Endothelial cell of umbilical vein (primary cell): ENCODE measurements around the gene GMPR2. TPM values are rescaled to one million over a fixed set of nuclear protein-coding genes. Genes with fewer than 3 reads are reported as not detected.

Source experiments
- BruUV-seq: library from RNA; stranded (reverse); fragments of 400-500 nt; replicated peaks from 2 replicates; lab custom pipeline; 2021; lab: Mats Ljungman, UMichigan
- CTCF ChIA-PET: fragments of 300-600, 350-600 bp; sonication (Branson Sonifier 250); formaldehyde crosslinking; loops from one replicate; lab custom pipeline; 2021; ENCODE audit warnings: antibody characterized with exemption, inconsistent platforms; lab: Charles Lee
- POLR2A ChIA-PET: fragments of 300-600, 350-600 bp; sonication (Branson Sonifier 250); formaldehyde crosslinking; loops from one replicate; lab custom pipeline; 2021; ENCODE audit warnings: antibody characterized with exemption, inconsistent platforms; lab: Charles Lee
- DNase-seq: peaks from one replicate; pipeline ENCODE4 v3.0.0-alpha.2; 2011; ENCODE audit warnings: low read depth, low spot score
- FAIRE-seq: peaks from 2 replicates; lab custom pipeline; 2011; peaks lifted over from hg19 to GRCh38; lab: Jason Lieb, UNC
- H2AFZ ChIP-seq: 2 replicates; pipeline ENCODE4 v1.6.0; 2012; ENCODE audit warnings: low read depth, low read length, control low read depth, inconsistent platforms
- H3K27ac ChIP-seq: 2 replicates; pipeline ENCODE4 v1.5.1; 2011; ENCODE audit warnings: low read depth, mild to moderate bottlenecking, control low read depth, low read length, moderate library complexity; ENCODE audit not compliant: insufficient read depth
- H3K27me3 ChIP-seq, 2 experiments: 2 replicates each; pipeline versions ENCODE4 v1.6.0 to v1.6.1; 2011; ENCODE audit warnings: low read length in 2 of 2, mixed read lengths in 1 of 2; ENCODE audit not compliant: control insufficient read depth in 2 of 2, insufficient read depth in 2 of 2
- H3K36me3 ChIP-seq, 2 experiments: 2 replicates in 1 of 2; 3 replicates in 1 of 2; pipeline ENCODE4 v1.5.1; 2011; ENCODE audit warnings: low read length in 2 of 2, mild to moderate bottlenecking in 1 of 2, moderate library complexity in 1 of 2; ENCODE audit not compliant: control insufficient read depth in 2 of 2, insufficient read depth in 2 of 2; ENCODE audit errors: extremely low read depth in 1 of 2
- H3K4me1 ChIP-seq: 3 replicates; pipeline ENCODE4 v1.5.1; 2011; ENCODE audit warnings: mild to moderate bottlenecking, low read length; ENCODE audit not compliant: control insufficient read depth, insufficient read depth; ENCODE audit errors: extremely low read depth
- H3K4me2 ChIP-seq: 2 replicates; pipeline ENCODE4 v1.6.1; 2011; ENCODE audit warnings: low read length, control low read depth, mixed read lengths; ENCODE audit not compliant: insufficient read depth
- H3K4me3 ChIP-seq, 3 experiments: fragments of 200-600 bp in 1 of 3; sonication (generic), shearing (Covaris generic) in 1 of 3; replicated peaks in 1 of 3; 2 replicates each; pipeline ENCODE4 v1.5.1; 2011 to 2016; ENCODE audit warnings: control low read depth in 3 of 3, low read length in 3 of 3, mild to moderate bottlenecking in 2 of 3, inconsistent platforms in 1 of 3, low read depth in 1 of 3, moderate library complexity in 1 of 3; ENCODE audit not compliant: insufficient read depth in 1 of 3
- H3K79me2 ChIP-seq: 2 replicates; pipeline ENCODE4 v1.6.0; 2012; ENCODE audit warnings: low read length, inconsistent platforms; ENCODE audit not compliant: control insufficient read depth, insufficient read depth
- H3K9ac ChIP-seq: replicated peaks from 2 replicates; pipeline ENCODE3; 2011; ENCODE audit warnings: low read length, control low read depth; ENCODE audit not compliant: insufficient read depth; ENCODE audit errors: extremely low read depth
- H3K9me1 ChIP-seq: replicated peaks from 3 replicates; pipeline ENCODE4 v1.6.0; 2011; ENCODE audit warnings: mild to moderate bottlenecking, low read length; ENCODE audit not compliant: control insufficient read depth, insufficient read depth; ENCODE audit errors: extremely low read depth
- H3K9me3 ChIP-seq: replicated peaks from 2 replicates; pipeline ENCODE4 v1.5.1; 2012; ENCODE audit warnings: low read length, inconsistent platforms; ENCODE audit not compliant: control insufficient read depth, insufficient read depth
- H4K20me1 ChIP-seq: replicated peaks from 2 replicates; pipeline ENCODE3; 2011; ENCODE audit warnings: mild to moderate bottlenecking, low read length; ENCODE audit not compliant: control insufficient read depth, insufficient read depth; ENCODE audit errors: extremely low read depth
- CTCF ChIP-seq, 2 donors: IDR thresholded peaks; 1 replicate in 1 of 2; 2 replicates in 1 of 2; pipeline ENCODE4 v1.5.1; 2011; ENCODE audit warnings: low read length in 2 of 2, mild to moderate bottlenecking in 2 of 2, moderate library complexity in 2 of 2, control low read depth in 1 of 2, inconsistent platforms in 1 of 2, low read depth in 1 of 2; ENCODE audit not compliant: insufficient read depth in 1 of 2; ENCODE audit errors: extremely low read depth in 1 of 2
- FOS ChIP-seq: IDR thresholded peaks from 2 replicates; pipeline ENCODE4 v1.6.1; 2011; ENCODE audit warnings: mild to moderate bottlenecking, low read length, moderate library complexity, borderline replicate concordance; ENCODE audit not compliant: insufficient read depth
- GATA2 ChIP-seq: IDR thresholded peaks from 2 replicates; pipeline ENCODE4 v1.7.0; 2011; ENCODE audit warnings: low read depth, mild to moderate bottlenecking, moderate library complexity, mixed read lengths, low read length; ENCODE audit not compliant: insufficient read length, insufficient read depth
- JUN ChIP-seq: IDR thresholded peaks from 2 replicates; pipeline ENCODE4 v1.6.1; 2011; ENCODE audit warnings: borderline replicate concordance, low read depth; ENCODE audit not compliant: insufficient read length, insufficient read depth
- dilution Hi-C: fragments of 300-500 bp; cut with MboI; formaldehyde crosslinking; loops from one replicate; pipeline ENCODE4 v1.15.0; 2019; ENCODE audit warnings: low sequenced_read_pairs; ENCODE audit not compliant: extremely low pct_ligation_motif_present
- intact Hi-C: fragments of 100-400 bp; cut with micrococcal nuclease; formaldehyde crosslinking; loops from one replicate; pipeline ENCODE4 v1.10.0; 2022
- polyA plus RNA-seq, 4 experiments: library from polyadenylated mRNA; depleted of rRNA in 3 of 4; stranded (reverse) in 3 of 4; unstranded in 1 of 4; fragments of >200 nt; gene quantifications; 2 replicates each; pipeline versions ENCODE4 v1.2.1 to v1.2.3, GENCODE V29; 2011 to 2012; ENCODE audit warnings: missing spikeins in 1 of 4
- total RNA-seq: library from RNA; stranded (reverse); gene quantifications from 2 replicates; pipeline ENCODE4 v1.2.3, GENCODE V29; 2021

GMPR2 gene
- total and polyA plus RNA-seq, 2 donors (not counting 3 experiments of a cell fraction or from before 2014, with no cell fraction given): 58.1 to 61.8 TPM

GRCh38 chr14:24189059-24189375 is 43.7 kb upstream of the GMPR2 start:
- Histone ChIP-seq H3K27ac (no peak overlapping the region), H3K9ac (peak overlapping the region; percentile 14), H3K79me2 (peaks cover 20% of the 10 kb centered on the region), H3K4me3 (no peak overlapping the region), H2AFZ (no peak overlapping the region), H3K9me3 (no peaks in the 10 kb centered on the region), H3K9me1 (no peaks in the 10 kb centered on the region), H3K4me2 (peak overlapping the region; percentile 1), H3K4me1 (peaks cover 6% of the 10 kb centered on the region), H4K20me1 (no peaks in the 10 kb centered on the region), H3K27me3 (no peaks in the 10 kb centered on the region), H3K36me3 (peaks cover 5 to 32% of the 10 kb centered on the region in 2 experiments)
- DNase-seq (no peak), FAIRE-seq (no peak)
- ChIA-PET CTCF (interaction anchor here (1.0 to 1.6 kb wide), 7 partner anchors 9 to 119 kb away, joined by 3 to 6 read pairs (median 5); partner anchors contain the start of genes CHMP4A, CIDEB, IRF9 and MDP1), POLR2A (interaction anchor here (1.0 kb wide), 1 partner anchor 24 kb away, joined by 5 read pairs; the partner anchor contains the start of gene CHMP4A)
- no TSS peak for BruUV-seq
- TF ChIP-seq JUN: no peak
- TF ChIP-seq GATA2: no peak
- no peak for TF ChIP-seq FOS
- intact Hi-C loops: loop anchor here (2.0 kb wide), 4 partner anchors 28 to 108 kb away; partner anchors contain the start of genes DCAF11, IRF9, NRL and PSME2
- dilution Hi-C loops: no loop called here

GRCh38 chr14:24189460-24189859 is 43.3 kb upstream of the GMPR2 start:
- ChIA-PET POLR2A (interaction anchor here (1.0 kb wide), 1 partner anchor 24 kb away, joined by 5 read pairs; the partner anchor contains the start of gene CHMP4A), CTCF (interaction anchor here (1.0 to 1.6 kb wide), 4 partner anchors 24 to 108 kb away, joined by 3 to 6 read pairs (median 4); partner anchors contain the start of genes CHMP4A, IRF9 and MDP1)
- Histone ChIP-seq H3K9ac (peak overlapping the region; percentile 14), H4K20me1 (no peaks in the 10 kb centered on the region), H3K4me1 (peaks cover 8% of the 10 kb centered on the region), H2AFZ (no peak overlapping the region), H3K36me3 (peaks cover 5 to 31% of the 10 kb centered on the region in 2 experiments), H3K27me3 (no peaks in the 10 kb centered on the region), H3K27ac (no peak overlapping the region), H3K4me3 (no peak overlapping the region), H3K4me2 (no peak overlapping the region), H3K9me1 (no peaks in the 10 kb centered on the region), H3K9me3 (no peaks in the 10 kb centered on the region), H3K79me2 (peaks cover 24% of the 10 kb centered on the region)
- dilution Hi-C loops: no loop called here
- FAIRE-seq (no peak), DNase-seq (no peak)
- TF ChIP-seq CTCF (IDR thresholded peaks at IDR 0.05; ENCODE audit: extremely low read depth in 1 of 2, insufficient read depth in 1 of 2, low read depth in 1 of 2, low read length in 2 of 2): no peak
- intact Hi-C loops: loop anchor here (2.0 kb wide), 4 partner anchors 29 to 107 kb away; partner anchors contain the start of genes DCAF11, IRF9, NRL and PSME2
- BruUV-seq: no TSS peak
